ENCODE results near the gene KAT6B.

KAT6B gene

DNA sequence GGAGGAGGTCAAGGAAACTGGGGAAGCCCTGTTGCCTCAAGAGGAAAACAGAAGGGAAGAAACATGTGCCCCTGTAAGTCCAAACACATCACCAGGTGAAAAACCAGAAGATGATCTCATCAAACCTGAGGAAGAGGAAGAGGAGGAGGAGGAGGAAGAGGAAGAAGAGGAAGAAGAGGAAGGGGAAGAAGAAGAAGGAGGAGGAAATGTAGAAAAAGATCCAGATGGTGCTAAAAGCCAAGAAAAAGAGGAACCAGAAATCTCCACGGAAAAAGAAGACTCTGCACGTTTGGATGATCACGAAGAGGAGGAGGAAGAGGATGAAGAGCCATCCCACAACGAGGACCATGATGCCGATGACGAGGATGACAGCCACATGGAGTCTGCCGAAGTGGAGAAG lies 202.3 kb downstream of the KAT6B start:
- peaks cover 22 to 49% of the 10 kb centered on the region in 2 donors for H3K36me3 ChIP-seq (ENCODE audit: control insufficient read depth in 1 of 2, insufficient read depth in 2 of 2, low read length in 2 of 2)

DNA sequence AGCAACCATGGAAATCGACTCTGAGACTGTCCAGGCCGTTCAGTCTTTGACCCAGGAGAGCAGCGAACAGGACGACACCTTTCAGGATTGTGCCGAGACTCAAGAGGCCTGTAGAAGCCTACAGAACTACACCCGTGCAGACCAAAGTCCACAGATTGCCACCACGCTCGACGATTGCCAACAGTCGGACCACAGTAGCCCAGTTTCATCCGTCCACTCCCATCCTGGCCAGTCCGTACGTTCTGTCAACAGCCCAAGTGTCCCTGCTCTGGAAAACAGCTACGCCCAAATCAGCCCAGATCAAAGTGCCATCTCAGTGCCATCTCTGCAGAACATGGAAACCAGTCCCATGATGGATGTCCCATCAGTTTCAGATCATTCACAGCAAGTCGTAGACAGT lies 203.0 kb downstream of the KAT6B start:
- Histone ChIP-seq H3K4me3 (ENCODE audit: low read depth in 1 of 2, low read length in 2 of 2) (no peak overlapping the region), H3K27me3 (ENCODE audit: control insufficient read depth in 1 of 2, insufficient read depth in 2 of 2, low read length in 2 of 2) (no peaks in the 10 kb centered on the region), H3K27ac (ENCODE audit: low read depth, low read length) (no peak overlapping the region), H3K4me1 (ENCODE audit: control insufficient read depth in 1 of 2, insufficient read depth in 2 of 2, low read length in 2 of 2) (no peaks in the 10 kb centered on the region), H3K9ac (ENCODE audit: low read depth in 1 of 2, low read length in 2 of 2) (no peak overlapping the region), H3K36me3 (ENCODE audit: control insufficient read depth in 1 of 2, insufficient read depth in 2 of 2, low read length in 2 of 2) (peaks cover 22 to 49% of the 10 kb centered on the region in 2 donors), H3K9me3 (ENCODE audit: control insufficient read depth in 1 of 2, low read length in 2 of 2) (no peaks in the 10 kb centered on the region)

More for the DNA sequence above, 202.3 kb downstream of the KAT6B start:
- H3K27me3 ChIP-seq (ENCODE audit: control insufficient read depth in 1 of 2, insufficient read depth in 2 of 2, low read length in 2 of 2) = no peaks in the 10 kb centered on the region
- H3K9ac ChIP-seq (ENCODE audit: low read depth in 1 of 2, low read length in 2 of 2) = no peak overlapping the region
- no peak overlapping the region for H3K4me3 ChIP-seq (ENCODE audit: low read depth in 1 of 2, low read length in 2 of 2)
- H3K9me3 ChIP-seq (ENCODE audit: control insufficient read depth in 1 of 2, low read length in 2 of 2) = no peaks in the 10 kb centered on the region
- H3K4me1 ChIP-seq (ENCODE audit: control insufficient read depth in 1 of 2, insufficient read depth in 2 of 2, low read length in 2 of 2) = no peaks in the 10 kb centered on the region
- no peak overlapping the region for H3K27ac ChIP-seq (ENCODE audit: low read depth, low read length)

DNA sequence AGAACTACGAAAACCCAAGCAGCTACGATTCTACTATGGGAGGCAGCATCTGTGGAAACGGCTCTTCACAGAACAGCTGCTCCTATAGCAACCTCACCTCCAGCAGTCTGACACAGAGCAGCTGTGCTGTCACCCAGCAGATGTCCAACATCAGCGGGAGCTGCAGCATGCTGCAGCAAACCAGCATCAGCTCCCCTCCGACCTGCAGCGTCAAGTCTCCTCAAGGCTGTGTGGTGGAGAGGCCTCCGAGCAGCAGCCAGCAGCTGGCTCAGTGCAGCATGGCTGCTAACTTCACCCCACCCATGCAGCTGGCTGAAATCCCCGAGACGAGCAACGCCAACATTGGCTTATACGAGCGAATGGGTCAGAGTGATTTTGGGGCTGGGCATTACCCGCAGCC lies 203.5 kb downstream of the KAT6B start:
- Histone ChIP-seq H3K9ac (ENCODE audit: low read depth in 1 of 2, low read length in 2 of 2) (no peak overlapping the region), H3K9me3 (ENCODE audit: control insufficient read depth in 1 of 2, low read length in 2 of 2) (no peaks in the 10 kb centered on the region), H3K36me3 (ENCODE audit: control insufficient read depth in 1 of 2, insufficient read depth in 2 of 2, low read length in 2 of 2) (peaks cover 21 to 45% of the 10 kb centered on the region in 2 donors), H3K4me1 (ENCODE audit: control insufficient read depth in 1 of 2, insufficient read depth in 2 of 2, low read length in 2 of 2) (no peaks in the 10 kb centered on the region), H3K4me3 (ENCODE audit: low read depth in 1 of 2, low read length in 2 of 2) (no peak overlapping the region), H3K27ac (ENCODE audit: low read depth, low read length) (no peak overlapping the region), H3K27me3 (ENCODE audit: control insufficient read depth in 1 of 2, insufficient read depth in 2 of 2, low read length in 2 of 2) (no peaks in the 10 kb centered on the region)

- no peak overlapping the region for H3K4me3 ChIP-seq (ENCODE audit: low read depth in 1 of 2, low read length in 2 of 2)
- no peak overlapping the region for H3K27ac ChIP-seq (ENCODE audit: low read depth, low read length)
- no peak overlapping the region for H3K9ac ChIP-seq (ENCODE audit: low read depth in 1 of 2, low read length in 2 of 2)
- no peaks in the 10 kb centered on the region for H3K4me1 ChIP-seq (ENCODE audit: control insufficient read depth in 1 of 2, insufficient read depth in 2 of 2, low read length in 2 of 2)
- peaks cover 18 to 39% of the 10 kb centered on the region in 2 donors for H3K36me3 ChIP-seq (ENCODE audit: control insufficient read depth in 1 of 2, insufficient read depth in 2 of 2, low read length in 2 of 2)
- H3K27me3 ChIP-seq (ENCODE audit: control insufficient read depth in 1 of 2, insufficient read depth in 2 of 2, low read length in 2 of 2) = no peaks in the 10 kb centered on the region
- H3K9me3 ChIP-seq (ENCODE audit: control insufficient read depth in 1 of 2, low read length in 2 of 2) = no peaks in the 10 kb centered on the region
Measured at GRCh38 chr10:75030371-75030770, 204.0 kb downstream of the KAT6B start.

DNA sequence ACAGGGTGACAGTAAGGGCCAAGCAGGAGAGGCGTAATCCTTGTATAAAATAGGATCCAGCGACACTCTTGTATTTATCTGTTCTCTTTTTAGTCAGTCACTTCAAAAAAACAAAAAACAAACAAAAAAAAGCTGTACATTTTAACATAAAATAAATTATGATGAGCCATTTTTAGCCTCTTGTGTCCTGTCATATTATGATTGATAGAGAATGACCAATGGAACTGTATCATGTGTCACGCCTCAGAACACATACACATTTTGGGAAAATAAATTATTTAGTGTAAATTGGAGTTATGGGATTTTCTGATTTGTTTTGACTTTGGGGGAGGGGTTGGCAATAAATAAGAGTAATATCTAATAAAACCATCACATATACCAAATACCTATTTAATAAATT lies 205.7 kb downstream of the KAT6B start:
- H3K9ac ChIP-seq (ENCODE audit: low read depth in 1 of 2, low read length in 2 of 2) = no peak overlapping the region
- H3K9me3 ChIP-seq (ENCODE audit: control insufficient read depth in 1 of 2, low read length in 2 of 2) = no peaks in the 10 kb centered on the region
- H3K4me3 ChIP-seq (ENCODE audit: low read depth in 1 of 2, low read length in 2 of 2) = no peak overlapping the region
- H3K36me3 ChIP-seq (ENCODE audit: control insufficient read depth in 1 of 2, insufficient read depth in 2 of 2, low read length in 2 of 2) = peaks cover 14 to 29% of the 10 kb centered on the region in 2 donors
- H3K4me1 ChIP-seq (ENCODE audit: control insufficient read depth in 1 of 2, insufficient read depth in 2 of 2, low read length in 2 of 2) = no peaks in the 10 kb centered on the region
- H3K27me3 ChIP-seq (ENCODE audit: control insufficient read depth in 1 of 2, insufficient read depth in 2 of 2, low read length in 2 of 2) = no peaks in the 10 kb centered on the region
- no peak overlapping the region for H3K27ac ChIP-seq (ENCODE audit: low read depth, low read length)

DNA sequence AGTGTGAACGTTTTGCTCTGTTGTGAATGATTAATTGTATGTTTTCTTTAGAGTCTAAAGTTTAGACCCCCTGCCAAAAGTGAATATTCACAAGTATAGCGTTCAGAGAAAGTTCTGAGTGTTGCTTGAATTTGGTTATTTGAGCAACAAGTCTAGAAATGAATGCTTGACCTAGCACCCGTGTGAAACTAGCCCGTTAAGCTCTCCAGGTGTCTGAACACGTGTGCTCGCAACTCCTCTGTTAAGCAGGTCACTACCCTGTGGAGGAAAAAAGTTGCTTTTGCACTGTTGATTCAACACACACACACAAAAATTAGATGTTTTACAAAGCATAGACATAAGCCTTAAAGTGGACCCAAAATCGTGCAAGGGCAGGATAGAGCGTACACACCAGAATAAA lies 206.4 kb downstream of the KAT6B start:
- H3K4me3 ChIP-seq (ENCODE audit: low read depth in 1 of 2, low read length in 2 of 2) = no peak overlapping the region
- H3K27me3 ChIP-seq (ENCODE audit: control insufficient read depth in 1 of 2, insufficient read depth in 2 of 2, low read length in 2 of 2) = no peaks in the 10 kb centered on the region
- no peak overlapping the region for H3K27ac ChIP-seq (ENCODE audit: low read depth, low read length)
- no peak overlapping the region for H3K9ac ChIP-seq (ENCODE audit: low read depth in 1 of 2, low read length in 2 of 2)
- H3K4me1 ChIP-seq (ENCODE audit: control insufficient read depth in 1 of 2, insufficient read depth in 2 of 2, low read length in 2 of 2) = no peaks in the 10 kb centered on the region
- H3K9me3 ChIP-seq (ENCODE audit: control insufficient read depth in 1 of 2, low read length in 2 of 2) = no peaks in the 10 kb centered on the region
- H3K36me3 ChIP-seq (ENCODE audit: control insufficient read depth in 1 of 2, insufficient read depth in 2 of 2, low read length in 2 of 2) = peaks cover 14 to 28% of the 10 kb centered on the region in 2 donors

- Histone ChIP-seq H3K4me1 (ENCODE audit: control insufficient read depth in 1 of 2, insufficient read depth in 2 of 2, low read length in 2 of 2) (no peaks in the 10 kb centered on the region), H3K4me3 (ENCODE audit: low read depth in 1 of 2, low read length in 2 of 2) (no peak overlapping the region), H3K27me3 (ENCODE audit: control insufficient read depth in 1 of 2, insufficient read depth in 2 of 2, low read length in 2 of 2) (no peaks in the 10 kb centered on the region), H3K9me3 (ENCODE audit: control insufficient read depth in 1 of 2, low read length in 2 of 2) (no peaks in the 10 kb centered on the region), H3K9ac (ENCODE audit: low read depth in 1 of 2, low read length in 2 of 2) (no peak overlapping the region), H3K27ac (ENCODE audit: low read depth, low read length) (no peak overlapping the region), H3K36me3 (ENCODE audit: control insufficient read depth in 1 of 2, insufficient read depth in 2 of 2, low read length in 2 of 2) (peaks cover 14 to 23% of the 10 kb centered on the region in 2 donors)
Measured at GRCh38 chr10:75033399-75034130, 207.2 kb downstream of the KAT6B start.

GRCh38 chr10:75034131-75034512 lies 207.7 kb downstream of the KAT6B start:
- peaks cover 11 to 18% of the 10 kb centered on the region in 2 donors for H3K36me3 ChIP-seq (ENCODE audit: control insufficient read depth in 1 of 2, insufficient read depth in 2 of 2, low read length in 2 of 2)
- H3K9ac ChIP-seq (ENCODE audit: low read depth in 1 of 2, low read length in 2 of 2) = no peak overlapping the region
- no peaks in the 10 kb centered on the region for H3K4me1 ChIP-seq (ENCODE audit: control insufficient read depth in 1 of 2, insufficient read depth in 2 of 2, low read length in 2 of 2)
- H3K27me3 ChIP-seq (ENCODE audit: control insufficient read depth in 1 of 2, insufficient read depth in 2 of 2, low read length in 2 of 2) = no peaks in the 10 kb centered on the region
- H3K9me3 ChIP-seq (ENCODE audit: control insufficient read depth in 1 of 2, low read length in 2 of 2) = no peaks in the 10 kb centered on the region
- no peak overlapping the region for H3K27ac ChIP-seq (ENCODE audit: low read depth, low read length)
- no peak overlapping the region for H3K4me3 ChIP-seq (ENCODE audit: low read depth in 1 of 2, low read length in 2 of 2)

GRCh38 chr10:75034714-75035258 lies 208.4 kb downstream of the KAT6B start:
- no peak overlapping the region for H3K4me3 ChIP-seq (ENCODE audit: low read depth in 1 of 2, low read length in 2 of 2)

GRCh38 chr10:75035975-75036708 lies 209.7 kb downstream of the KAT6B start:
- no peaks in the 10 kb centered on the region for H3K4me1 ChIP-seq (ENCODE audit: control insufficient read depth in 1 of 2, insufficient read depth in 2 of 2, low read length in 2 of 2)
- H3K27me3 ChIP-seq (ENCODE audit: control insufficient read depth in 1 of 2, insufficient read depth in 2 of 2, low read length in 2 of 2) = no peaks in the 10 kb centered on the region
- H3K4me3 ChIP-seq (ENCODE audit: low read depth in 1 of 2, low read length in 2 of 2) = no peak overlapping the region
- H3K9ac ChIP-seq (ENCODE audit: low read depth in 1 of 2, low read length in 2 of 2) = no peak overlapping the region
- no peak overlapping the region for H3K27ac ChIP-seq (ENCODE audit: low read depth, low read length)
- no peaks in the 10 kb centered on the region for H3K9me3 ChIP-seq (ENCODE audit: control insufficient read depth in 1 of 2, low read length in 2 of 2)
- H3K36me3 ChIP-seq (ENCODE audit: control insufficient read depth in 1 of 2, insufficient read depth in 2 of 2, low read length in 2 of 2) = no peaks in the 10 kb centered on the region

More at GRCh38 chr10:75034714-75035258, 208.4 kb downstream of the KAT6B start:
- Histone ChIP-seq H3K9ac (ENCODE audit: low read depth in 1 of 2, low read length in 2 of 2) (no peak overlapping the region), H3K9me3 (ENCODE audit: control insufficient read depth in 1 of 2, low read length in 2 of 2) (no peaks in the 10 kb centered on the region), H3K27ac (ENCODE audit: low read depth, low read length) (no peak overlapping the region), H3K27me3 (ENCODE audit: control insufficient read depth in 1 of 2, insufficient read depth in 2 of 2, low read length in 2 of 2) (no peaks in the 10 kb centered on the region), H3K4me1 (ENCODE audit: control insufficient read depth in 1 of 2, insufficient read depth in 2 of 2, low read length in 2 of 2) (no peaks in the 10 kb centered on the region), H3K36me3 (ENCODE audit: control insufficient read depth in 1 of 2, insufficient read depth in 2 of 2, low read length in 2 of 2) (peaks cover 5 to 11% of the 10 kb centered on the region in 2 donors)
